Suppressor macrophage (primary cell): ENCODE data around the gene MEF2C.
"Not testable (repeated sequence)": the region's sequence is repeated elsewhere in the genome, so short reads cannot be mapped to it uniquely, and the experiment has no call there.

Experiments
- DNase-seq, 4 experiments: peaks; one replicate each; pipeline ENCODE4 v3.0.0-alpha.2; 2020 to 2022
- total RNA-seq, 17 experiments: gene quantifications; one replicate each; lab custom pipeline; 2026; ENCODE audit warnings: mixed read lengths in 6 of 17, inconsistent platforms in 3 of 17; lab: John Stamatoyannopoulos, UW

MEF2C gene
- 13.9 to 215 (median 110) reads per million in 17 experiments for total RNA-seq

GRCh38 chr5:88883059-88883835, at the start of gene MEF2C:
TSS of gene MEF2C (minus strand) at chr5:88883184. CDS start at chr5:88823788, 59,396 bp downstream.
- DNase-seq: peak; percentile 86 to 90 (median 90)

GRCh38 chr5:88932541-88932940, 49.6 kb upstream of the MEF2C start:
- DNase-seq: no peak

GRCh38 chr5:88930335-88930734, 47.4 kb upstream of the MEF2C start:
- DNase-seq: no peak

GRCh38 chr5:88929385-88929784, 46.4 kb upstream of the MEF2C start:
- DNase-seq: no peak

- DNase-seq: no peak
Observed at GRCh38 chr5:88926774-88927173, 43.8 kb upstream of the MEF2C start.

GRCh38 chr5:88925692-88926490, 42.9 kb upstream of the MEF2C start:
- DNase-seq: no peak

GRCh38 chr5:88924330-88924657, 41.3 kb upstream of the MEF2C start:
- no peak for DNase-seq

GRCh38 chr5:88923623-88924329, 40.8 kb upstream of the MEF2C start:
- DNase-seq: no peak

- peak in 3 of 4 experiments; percentile 6 to 23 (median 16) for DNase-seq
Observed at GRCh38 chr5:88912743-88913142, 29.8 kb upstream of the MEF2C start.

GRCh38 chr5:88911059-88911572, 28.1 kb upstream of the MEF2C start:
- not testable (repeated sequence) for DNase-seq

GRCh38 chr5:88904478-88904877, 21.5 kb upstream of the MEF2C start:
- DNase-seq: not testable (repeated sequence)

- DNase-seq: not testable (repeated sequence)
Observed at GRCh38 chr5:88903966-88904365, 21.0 kb upstream of the MEF2C start.

- not testable (repeated sequence) for DNase-seq
Observed at GRCh38 chr5:88901077-88901476, 18.1 kb upstream of the MEF2C start.

- DNase-seq: no peak
Observed at GRCh38 chr5:88899096-88899737, 16.2 kb upstream of the MEF2C start.

- no peak for DNase-seq
Observed at GRCh38 chr5:88897748-88898147, 14.8 kb upstream of the MEF2C start.

- no peak for DNase-seq
Observed at GRCh38 chr5:88895681-88896501, 12.9 kb upstream of the MEF2C start.

- DNase-seq: no peak
Observed at GRCh38 chr5:88892669-88893068, 9.7 kb upstream of the MEF2C start.

GRCh38 chr5:88890070-88890781, 7.2 kb upstream of the MEF2C start:
- DNase-seq: no peak

- peak; percentile 14 to 49 (median 38) for DNase-seq
Observed at GRCh38 chr5:88889189-88890069, 6.4 kb upstream of the MEF2C start.

GRCh38 chr5:88888848-88889188, 5.8 kb upstream of the MEF2C start:
- DNase-seq: no peak
